ENCODE results near the gene MAP6.

GRCh38 chr11:75663808-75664207 is 5.0 kb downstream of the MAP6 start:
- TF ChIP-seq, protein P1, sequence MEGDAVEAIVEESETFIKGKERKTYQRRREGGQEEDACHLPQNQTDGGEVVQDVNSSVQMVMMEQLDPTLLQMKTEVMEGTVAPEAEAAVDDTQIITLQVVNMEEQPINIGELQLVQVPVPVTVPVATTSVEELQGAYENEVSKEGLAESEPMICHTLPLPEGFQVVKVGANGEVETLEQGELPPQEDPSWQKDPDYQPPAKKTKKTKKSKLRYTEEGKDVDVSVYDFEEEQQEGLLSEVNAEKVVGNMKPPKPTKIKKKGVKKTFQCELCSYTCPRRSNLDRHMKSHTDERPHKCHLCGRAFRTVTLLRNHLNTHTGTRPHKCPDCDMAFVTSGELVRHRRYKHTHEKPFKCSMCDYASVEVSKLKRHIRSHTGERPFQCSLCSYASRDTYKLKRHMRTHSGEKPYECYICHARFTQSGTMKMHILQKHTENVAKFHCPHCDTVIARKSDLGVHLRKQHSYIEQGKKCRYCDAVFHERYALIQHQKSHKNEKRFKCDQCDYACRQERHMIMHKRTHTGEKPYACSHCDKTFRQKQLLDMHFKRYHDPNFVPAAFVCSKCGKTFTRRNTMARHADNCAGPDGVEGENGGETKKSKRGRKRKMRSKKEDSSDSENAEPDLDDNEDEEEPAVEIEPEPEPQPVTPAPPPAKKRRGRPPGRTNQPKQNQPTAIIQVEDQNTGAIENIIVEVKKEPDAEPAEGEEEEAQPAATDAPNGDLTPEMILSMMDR (IDR thresholded peaks at IDR 0.05; ENCODE audit: low read length): no peak
- no peak for TF ChIP-seq EZH2 (IDR thresholded peaks at IDR 0.05; ENCODE audit: borderline replicate concordance, low read length)

Data from OCI-LY1 (cell line).